Left cardiac atrium (tissue), 4 donors: ENCODE measurements around the gene PTTG2. TPM values are rescaled to one million over a fixed set of nuclear protein-coding genes. Genes with fewer than 3 reads are reported as not detected.
A peak's percentile ranks its signal among the peaks of the same experiment; 100 is the strongest.
"Not testable (repeated sequence)": the region's sequence is repeated elsewhere in the genome, so short reads cannot be mapped to it uniquely, and the experiment has no call there.

Experiments
- ATAC-seq, 2 donors: fragments of 200-7000 bp; cut with Tn5 transposase; one replicate each; pipeline ENCODE4 v1.9.1; 2020; ENCODE audit warnings: mild to moderate bottlenecking in 2 of 2, moderate library complexity in 2 of 2
- DNase-seq: peaks from one replicate; pipeline ENCODE4 v3.0.0-alpha.2; 2020
- intact Hi-C, 2 donors: fragments of 100-400 bp; cut with DNase I; formaldehyde crosslinking; loops; one replicate each; pipeline versions ENCODE4 v1.14.1 to v1.15.1; 2022 to 2023
- total RNA-seq, 2 donors: library from RNA; stranded (reverse); fragmentation: NEBNext Ultra II Directional; extraction: Animal tissue kit (Norgen Biotek cat#: 25700); gene quantifications; one replicate each; pipeline ENCODE4 v1.2.1, GENCODE V29; 2021
- donor health status: DM: no; HTN: yes; CAD: no.
- donor health status: DM: no; HTN: yes; CAD: no; lungs with severe emphysema.
- donor health status: DM: yes; HTN: yes; CAD: no.
- donor health status: Dilated cardiomyopathy.

PTTG2 gene
- total RNA-seq, 2 donors from 2014 or later, result 0.89 to 1.0 TPM

DNA sequence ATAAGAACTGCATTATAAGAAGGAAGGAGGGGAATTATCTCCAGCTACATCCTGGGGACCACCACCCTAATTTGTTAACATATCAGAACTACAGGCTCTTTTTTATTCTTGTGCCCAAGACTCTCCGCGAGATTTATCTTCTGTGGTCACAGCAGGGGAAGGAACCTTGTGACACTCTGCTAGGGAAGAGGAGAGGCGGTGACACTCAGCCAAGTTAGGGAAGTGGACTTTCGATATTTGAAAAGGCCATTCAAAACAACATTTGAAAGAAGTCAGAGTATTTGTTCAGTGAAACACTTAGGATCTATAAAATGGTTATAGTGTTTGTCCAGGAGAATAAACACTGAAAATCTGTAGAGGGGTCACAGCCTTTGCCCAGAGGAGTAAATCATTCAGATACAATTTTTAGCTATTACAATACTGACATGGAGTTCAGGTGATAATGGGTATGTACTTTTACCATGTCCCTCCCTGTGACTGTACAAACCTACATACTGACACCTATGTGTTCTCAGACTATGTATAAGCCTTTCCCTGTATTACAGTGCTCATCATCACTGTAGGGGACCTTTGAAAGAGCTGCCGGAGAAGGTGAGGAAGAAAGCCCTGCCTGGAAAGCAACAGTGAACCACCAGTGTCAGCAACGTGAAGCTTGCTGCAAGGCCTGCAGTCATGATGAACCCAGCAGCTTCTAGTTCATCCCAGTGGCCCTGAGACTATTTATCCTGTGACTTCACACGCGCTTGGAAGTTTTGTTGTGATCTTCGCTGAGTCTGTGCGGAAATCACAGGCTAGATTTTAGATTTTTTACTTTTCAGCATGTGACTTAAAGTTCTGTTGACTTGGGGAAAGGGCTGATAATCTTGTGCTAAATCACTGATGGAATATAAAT is 8.5 kb upstream of the PTTG2 start:
- intact Hi-C loops, result no loop called here
- DNase-seq (no peak), ATAC-seq (no peak)

DNA sequence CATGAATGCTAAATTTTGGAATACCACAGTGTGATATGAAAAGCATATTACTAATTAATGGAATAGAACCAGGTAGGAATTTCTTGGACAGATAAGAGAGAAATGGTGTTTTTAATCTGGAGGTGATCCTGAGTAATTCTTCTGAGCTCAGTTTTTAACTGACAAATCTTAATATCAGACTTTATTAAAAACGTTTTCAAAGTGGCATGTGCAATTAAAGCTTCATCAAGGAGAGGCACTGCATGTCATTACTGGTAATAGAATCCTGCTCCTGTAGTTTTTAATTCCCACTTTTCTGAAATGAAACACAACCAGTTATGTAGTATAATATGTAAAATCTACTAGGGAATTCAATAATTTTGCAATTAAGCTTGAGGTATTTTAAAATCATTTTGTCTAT is 7.0 kb upstream of the PTTG2 start:
- ATAC-seq (no peak), DNase-seq (no peak)
- intact Hi-C loops, result no loop called here

DNA sequence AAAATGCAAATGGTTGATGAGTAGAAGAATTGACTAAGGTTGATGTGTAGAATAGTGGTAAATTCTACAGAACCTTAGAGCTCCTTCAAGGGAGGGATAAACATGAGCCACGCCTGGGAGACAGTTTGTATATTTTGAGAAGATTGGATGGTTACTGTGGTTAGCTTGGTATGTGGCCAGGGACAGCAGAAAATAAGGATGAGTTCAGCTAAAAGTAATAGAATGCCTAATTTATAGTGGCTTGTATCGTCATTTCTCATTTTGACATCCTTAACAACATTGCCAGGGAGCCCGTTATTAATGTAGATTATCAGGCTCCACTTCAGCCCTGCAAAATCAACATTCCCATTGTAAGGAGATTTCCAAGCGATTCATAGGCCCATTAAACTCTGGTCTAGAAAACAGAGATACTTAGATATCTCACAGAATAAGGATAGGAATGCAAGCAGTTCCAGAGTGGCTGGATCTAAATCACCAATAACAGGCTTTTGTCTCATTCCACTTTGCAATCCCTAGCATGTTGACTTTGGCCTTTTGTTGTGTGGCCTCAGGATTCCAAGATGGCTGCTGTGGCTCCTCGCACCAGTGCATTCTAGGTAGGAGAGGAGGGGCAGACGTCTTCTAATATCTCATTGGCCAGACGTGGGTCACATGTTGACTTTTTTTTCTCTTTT is 6.4 kb upstream of the PTTG2 start:
- ATAC-seq (no peak), DNase-seq (no peak)
- intact Hi-C loops, result no loop called here

DNA sequence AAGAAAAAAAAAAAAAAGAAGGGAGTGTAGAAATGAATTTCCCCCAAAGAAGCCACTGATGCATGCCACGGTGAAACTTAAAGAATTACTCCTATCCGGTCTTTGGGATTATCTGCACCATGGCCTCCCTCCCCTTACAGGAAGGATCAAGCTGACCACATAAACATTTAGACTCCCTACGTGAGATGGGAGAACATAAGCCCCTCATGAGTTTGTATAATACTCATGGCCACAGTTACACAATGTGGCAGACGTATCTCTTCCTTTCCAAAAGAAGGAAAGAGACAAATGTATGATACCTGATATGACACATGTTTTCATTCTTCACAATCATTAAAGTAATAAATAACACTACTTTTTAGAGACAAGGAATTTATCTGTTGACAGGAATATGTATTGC is 3.3 kb upstream of the PTTG2 start:
- ATAC-seq (no peak), DNase-seq (no peak)
- intact Hi-C loops, result no loop called here

DNA sequence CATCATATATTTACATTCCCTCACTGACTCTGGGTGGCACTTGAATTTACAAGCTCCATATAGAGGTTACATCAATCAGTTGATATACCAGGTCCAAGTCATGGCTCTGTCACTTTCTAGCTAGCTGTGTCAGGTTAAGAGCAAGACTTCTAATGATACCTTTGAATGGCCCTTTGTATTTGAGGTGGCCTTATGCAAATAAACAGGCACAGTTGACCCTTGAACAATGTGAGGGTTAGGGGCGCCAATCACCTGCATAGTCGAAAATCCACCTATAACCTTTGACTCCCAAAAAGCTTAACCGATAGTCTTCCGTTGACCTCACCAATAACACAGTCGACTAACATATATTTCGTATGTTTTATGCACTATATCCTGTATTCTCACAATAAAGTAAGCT is 1.3 kb upstream of the PTTG2 start:
- DNase-seq (no peak), ATAC-seq (no peak)
- intact Hi-C loops, result no loop called here

DNA sequence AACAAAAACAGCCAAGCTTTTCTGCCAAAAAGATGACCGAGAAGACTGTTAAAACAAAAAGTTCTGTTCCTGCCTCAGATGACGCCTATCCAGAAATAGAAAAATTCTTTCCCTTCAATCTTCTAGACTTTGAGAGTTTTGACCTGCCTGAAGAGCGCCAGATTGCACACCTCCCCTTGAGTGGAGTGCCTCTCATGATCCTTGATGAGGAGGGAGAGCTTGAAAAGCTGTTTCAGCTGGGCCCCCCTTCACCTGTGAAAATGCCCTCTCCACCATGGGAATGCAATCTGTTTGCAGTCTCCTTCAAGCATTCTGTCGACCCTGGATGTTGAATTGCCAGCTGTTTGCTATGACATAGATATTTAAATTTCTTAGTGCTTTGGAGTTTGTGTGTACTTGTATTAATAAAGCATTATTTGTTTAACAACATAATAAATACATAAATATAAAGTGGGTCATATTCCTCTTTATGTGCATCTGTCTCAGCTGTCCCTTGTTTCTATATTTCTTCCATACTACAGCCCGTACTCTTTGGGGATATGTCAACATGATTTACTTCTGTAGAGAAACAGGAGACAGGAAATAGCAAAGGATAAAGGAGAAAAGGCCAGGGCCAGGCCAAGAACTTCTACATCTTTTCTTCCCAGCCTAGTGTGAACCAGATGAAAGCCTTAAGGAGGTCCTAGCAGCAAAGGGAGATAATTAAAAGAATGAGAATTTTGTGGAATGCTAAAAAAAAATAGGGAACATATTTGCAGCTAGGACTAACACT is 667 bp downstream of the PTTG2 start:
- no peak for ATAC-seq
- intact Hi-C loops, result no loop called here

DNA sequence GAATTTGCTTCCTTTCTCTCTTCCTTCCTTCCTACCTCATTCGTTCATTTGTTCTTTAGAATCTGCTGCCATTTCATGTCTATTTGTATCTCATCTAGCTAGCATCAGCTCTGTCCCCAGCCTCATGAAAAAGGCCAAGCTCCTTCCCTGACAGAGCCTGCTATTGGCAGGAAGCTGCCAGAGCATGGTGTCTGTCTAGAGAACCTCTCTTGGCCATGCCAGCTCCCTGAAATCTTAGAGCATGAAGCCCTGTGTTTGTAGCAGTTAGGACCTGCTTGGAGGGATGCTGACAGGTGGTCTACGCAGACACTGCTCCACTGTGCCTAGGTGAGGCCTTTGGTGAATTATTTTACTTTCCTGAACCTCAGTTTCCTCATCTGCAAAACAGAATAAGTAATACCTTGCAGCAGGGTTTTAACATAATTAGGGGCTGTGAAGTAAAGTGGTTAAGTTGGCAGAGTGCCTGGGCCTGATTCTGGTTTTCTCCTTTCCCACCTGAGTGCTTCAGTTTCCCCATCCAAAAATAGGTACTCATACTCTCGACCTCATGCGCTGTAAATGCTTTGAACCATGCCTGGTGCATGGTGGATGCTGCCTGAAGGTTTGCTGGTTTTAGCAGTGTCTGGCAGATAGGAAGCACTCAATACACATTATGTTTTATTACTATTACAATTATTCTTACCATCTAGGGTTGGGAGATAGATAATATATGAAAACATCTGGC is 4.7 kb downstream of the PTTG2 start:
- intact Hi-C loops, result no loop called here
- ATAC-seq (no peak), DNase-seq (no peak)

More for the DNA sequence above, 667 bp downstream of the PTTG2 start:
- no peak for DNase-seq

DNA sequence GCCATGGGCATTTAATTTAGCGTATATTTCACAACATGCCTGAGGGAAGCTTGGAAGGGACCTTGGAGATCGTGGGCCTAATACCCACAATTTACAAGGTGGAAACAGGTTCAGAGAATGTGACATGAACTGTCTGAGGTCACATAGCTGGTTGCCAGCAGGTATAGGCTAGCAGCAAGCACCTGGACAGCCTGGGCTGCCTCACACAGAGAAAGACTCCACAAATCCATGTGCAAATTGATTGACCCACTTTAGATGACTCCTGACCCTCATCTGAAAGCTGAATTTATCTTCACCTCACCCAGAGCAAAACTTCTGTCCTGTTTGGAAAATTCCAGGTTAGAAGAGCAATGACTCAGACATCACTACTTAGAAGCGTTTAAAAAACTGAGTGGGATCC is 5.8 kb downstream of the PTTG2 start:
- no peak for ATAC-seq
- DNase-seq, result no peak
- intact Hi-C loops, result no loop called here

DNA sequence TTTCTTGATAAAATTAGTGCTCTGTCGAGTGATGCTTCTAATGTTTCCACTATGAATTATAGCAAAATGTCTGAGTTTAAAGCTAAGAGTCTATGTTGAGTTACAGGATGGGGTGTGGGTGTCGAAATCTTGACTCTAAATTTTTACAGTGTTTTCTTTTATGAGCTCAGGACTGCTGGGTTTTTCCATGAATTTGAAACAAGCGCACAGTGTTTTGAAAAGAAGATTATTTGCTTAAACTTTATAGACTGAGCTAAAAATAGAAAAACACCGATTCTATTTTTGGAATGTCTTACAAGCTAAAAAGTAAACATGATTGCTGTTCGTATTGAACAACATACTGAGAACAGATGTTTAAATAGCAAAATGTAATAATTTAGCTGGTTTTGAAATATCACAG is 7.5 kb downstream of the PTTG2 start:
- DNase-seq (no peak), ATAC-seq (no peak)
- intact Hi-C loops, result no loop called here

DNA sequence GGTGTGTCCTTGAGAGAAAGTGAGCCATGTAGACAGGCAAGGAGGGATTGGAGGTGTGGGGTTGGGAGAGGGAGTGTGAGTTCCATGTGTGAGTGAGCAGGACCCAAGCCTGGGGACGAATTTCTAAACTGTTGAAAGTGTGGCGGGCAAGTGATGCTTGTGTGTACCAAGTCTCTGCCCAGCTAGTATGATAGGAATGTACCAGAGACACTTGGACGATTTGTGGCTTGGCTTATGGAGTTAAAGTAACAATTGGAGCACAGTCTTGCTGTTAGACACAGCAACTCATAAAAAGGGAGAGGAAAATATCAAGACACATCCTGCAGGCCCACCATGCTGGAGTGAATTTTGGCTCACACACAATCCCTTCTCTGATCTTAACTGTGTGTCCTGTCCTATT is 8.5 kb downstream of the PTTG2 start:
- intact Hi-C loops, result no loop called here
- ATAC-seq (peak in 1 of 2 donors; percentile 11), DNase-seq (no peak)

DNA sequence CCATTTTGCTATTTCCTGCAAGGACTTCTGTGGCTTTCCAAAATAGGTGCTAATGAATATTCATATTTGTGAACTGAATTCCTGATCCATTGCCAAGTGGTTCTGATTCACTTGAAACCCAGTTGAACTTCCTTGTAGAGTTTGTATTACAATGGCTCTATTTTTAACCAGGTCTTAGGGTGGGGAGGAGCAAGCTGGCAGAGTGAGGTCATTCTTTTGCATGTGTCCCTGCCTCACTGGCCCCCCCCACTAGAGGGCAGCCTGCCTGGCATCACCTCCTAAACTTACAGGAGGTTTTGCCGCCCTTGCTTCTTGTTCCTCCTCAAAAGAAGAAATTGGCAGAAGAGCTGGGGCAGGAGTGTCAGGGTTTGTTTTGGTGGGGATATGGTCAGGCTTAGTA is 10.5 kb downstream of the PTTG2 start:
- DNase-seq (peak; percentile 78), ATAC-seq (peak; percentile 88 to 90)
- intact Hi-C loops, result loop anchor here (5.0 to 10.0 kb wide), 2 partner anchors 83 to 146 kb away; partner anchors contain the start of gene PGM2 (in 2 of the 2)

DNA sequence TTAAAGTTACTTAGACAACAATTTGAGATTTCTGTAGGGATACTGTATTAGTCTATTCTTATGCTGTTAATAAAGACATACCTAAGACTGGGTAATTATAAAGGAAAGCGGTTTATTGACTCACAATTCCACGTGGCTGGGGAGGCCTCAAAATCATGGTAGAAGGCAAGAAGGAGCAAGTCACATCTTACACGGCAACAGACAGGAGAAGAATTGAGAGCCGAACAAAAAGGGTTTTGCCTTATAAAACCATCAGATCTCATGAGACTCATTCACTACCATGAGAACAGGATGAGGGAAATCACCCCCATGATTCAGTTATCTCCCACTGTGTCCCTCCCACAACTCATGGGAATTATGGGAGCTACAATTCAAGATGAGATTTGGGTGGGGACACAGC is 11.0 kb downstream of the PTTG2 start:
- intact Hi-C loops, result loop anchor here (5.0 to 10.0 kb wide), 2 partner anchors 84 to 146 kb away; partner anchors contain the start of gene PGM2 (in 2 of the 2)
- no peak for ATAC-seq
- no peak for DNase-seq

DNA sequence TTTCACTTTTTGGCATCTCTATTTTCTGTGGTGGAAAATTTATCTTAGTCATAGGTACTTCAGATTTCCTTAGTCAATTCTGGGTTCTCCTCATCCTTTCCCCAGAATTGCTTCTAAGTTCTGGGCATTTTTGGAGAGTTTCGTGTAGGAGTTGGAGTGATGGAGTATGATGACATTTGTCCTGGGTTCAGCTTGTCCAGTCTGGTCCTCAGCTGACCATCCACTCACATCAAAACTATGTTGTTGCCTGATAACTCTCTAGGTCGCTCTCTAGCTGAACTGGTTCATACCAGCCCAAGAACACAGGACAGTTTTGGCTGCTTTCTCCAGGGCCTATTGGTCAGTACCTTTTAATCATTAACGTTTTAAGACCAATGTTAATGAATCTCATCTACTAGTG is 13.2 kb downstream of the PTTG2 start:
- DNase-seq, result no peak
- intact Hi-C loops, result loop anchor here (5.0 to 10.0 kb wide), 2 partner anchors 86 to 149 kb away; partner anchors contain the start of gene PGM2 (in 2 of the 2)
- no peak for ATAC-seq

DNA sequence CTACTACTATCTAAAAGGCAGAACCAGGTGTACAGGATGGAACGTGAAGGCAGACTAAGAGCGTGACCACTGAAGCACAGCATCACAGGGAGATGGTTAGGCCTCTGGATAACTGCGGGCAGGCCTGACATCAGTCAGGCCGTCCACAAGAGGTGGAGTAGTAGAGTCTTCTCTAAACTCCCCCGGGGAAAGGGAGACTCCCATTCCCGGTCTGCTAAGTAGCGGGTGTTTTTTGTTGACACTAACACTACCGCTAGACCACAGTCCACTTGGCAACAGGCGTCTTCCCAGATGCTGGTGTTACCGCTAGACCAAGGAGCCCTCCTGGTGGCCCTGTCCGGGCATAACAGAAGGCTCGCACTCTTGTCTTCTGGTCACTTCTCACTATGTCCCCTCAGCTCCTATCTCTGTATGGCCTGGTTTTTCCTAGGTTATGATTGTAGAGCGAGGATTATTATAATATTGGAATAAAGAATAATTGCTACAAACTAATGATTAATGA is 15.2 kb downstream of the PTTG2 start:
- intact Hi-C loops, result loop anchor here (5.0 to 10.0 kb wide), 2 partner anchors 62 to 151 kb away; partner anchors contain the start of gene PGM2 (in 2 of the 2)
- not testable (repeated sequence) for DNase-seq, ATAC-seq

DNA sequence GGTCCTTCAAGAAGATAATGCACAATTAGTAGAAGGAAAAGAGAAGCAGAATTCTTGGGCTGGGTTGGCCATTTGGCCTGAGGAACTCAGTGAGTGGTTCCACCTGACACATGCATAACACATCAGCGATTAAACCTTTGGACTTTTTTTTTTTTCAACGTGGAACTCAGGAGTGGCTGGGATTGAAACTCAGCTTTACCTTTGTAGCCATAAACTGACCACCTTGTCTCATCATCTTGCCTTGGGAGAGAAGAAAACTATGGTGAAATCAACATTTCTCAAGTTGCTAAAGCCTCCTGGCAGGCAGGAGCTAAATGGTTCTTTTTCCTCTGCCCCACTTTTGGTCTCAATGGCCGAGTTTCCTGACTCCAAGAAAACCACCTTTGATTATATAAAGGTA is 16.3 kb downstream of the PTTG2 start:
- intact Hi-C loops, result loop anchor here (5.0 to 10.0 kb wide), 2 partner anchors 61 to 152 kb away; partner anchors contain the start of gene PGM2 (in 2 of the 2)
- peak; percentile 1 to 2 for ATAC-seq
- DNase-seq, result no peak

DNA sequence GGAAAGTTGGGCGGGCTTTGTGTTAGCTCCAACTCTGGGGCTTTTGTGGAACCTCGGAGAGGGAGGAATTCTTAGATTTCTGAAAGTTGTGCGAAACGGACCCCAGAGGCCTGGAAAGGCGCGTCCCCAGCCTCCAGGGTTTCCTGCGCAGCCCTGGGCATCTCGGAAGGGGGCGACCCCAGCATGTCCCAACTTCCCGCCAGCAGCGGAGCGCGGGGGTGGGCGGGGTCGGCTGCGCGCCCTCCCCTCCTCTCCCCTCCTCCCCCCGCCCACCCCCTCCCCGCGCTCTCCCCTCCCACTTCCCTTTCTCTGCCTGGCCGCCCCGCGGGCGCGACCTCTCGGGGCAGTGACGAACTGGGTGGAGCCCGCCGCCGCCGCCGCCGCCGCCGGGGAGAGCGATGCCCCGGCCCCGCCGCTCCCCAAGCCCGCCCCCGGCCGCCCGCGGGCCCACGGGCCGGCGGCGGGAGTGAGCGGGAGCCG is 16.8 kb downstream of the PTTG2 start:
- intact Hi-C loops, result loop anchor here (5.0 to 10.0 kb wide), 2 partner anchors 60 to 152 kb away; partner anchors contain the start of gene PGM2 (in 2 of the 2)
- ATAC-seq, result peak; percentile 91 to 92

DNA sequence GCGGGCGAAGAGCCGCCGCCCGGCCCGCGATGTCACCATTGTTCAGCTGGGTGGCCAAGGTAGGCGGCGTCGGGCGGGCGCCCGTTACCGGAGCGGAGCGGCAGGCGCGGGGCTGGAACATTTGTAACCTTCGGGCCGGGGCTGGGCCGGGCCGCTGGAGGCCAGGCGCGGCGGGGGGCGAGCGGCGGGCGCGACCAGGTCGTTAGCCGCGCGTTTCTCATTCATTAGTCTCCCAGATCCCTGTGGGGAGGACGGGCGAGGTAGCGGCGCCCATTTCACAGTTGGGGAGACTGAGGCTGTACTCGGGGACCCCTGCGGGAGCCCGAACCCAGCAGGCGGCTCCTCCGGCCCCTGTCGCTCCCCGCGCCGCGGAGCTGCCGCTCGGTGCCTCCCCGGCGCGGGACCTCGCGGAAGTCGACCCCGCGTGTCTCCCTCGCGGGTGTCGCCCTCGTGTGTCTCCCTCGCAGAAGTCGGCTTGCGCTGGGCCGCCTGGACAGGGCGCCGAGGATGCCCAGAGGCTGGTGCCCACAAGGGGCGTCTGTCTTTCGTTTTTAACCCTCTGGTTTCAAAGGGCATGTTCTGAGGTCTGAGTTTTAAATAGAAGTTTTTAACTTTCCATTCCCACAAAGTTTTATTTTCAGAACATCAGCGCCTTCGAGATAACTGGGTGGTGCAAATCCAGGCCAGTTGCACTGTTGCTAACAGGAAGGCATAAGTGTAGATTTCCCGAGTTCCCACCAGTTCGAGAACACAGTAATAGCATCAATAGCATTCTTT is 17.5 kb downstream of the PTTG2 start:
- DNase-seq (peak; percentile 84), ATAC-seq (peak; percentile 86 to 88)
- intact Hi-C loops, result loop anchor here (5.0 to 10.0 kb wide), 2 partner anchors 60 to 153 kb away; partner anchors contain the start of gene PGM2 (in 2 of the 2)

More for the DNA sequence above, 16.8 kb downstream of the PTTG2 start:
- peak; percentile 89 for DNase-seq
